Omental fat pad (tissue), 4 donors: ENCODE data around the gene APEX1. TPM values are rescaled to one million over a fixed set of nuclear protein-coding genes. Genes with fewer than 3 reads are reported as not detected.
"Not testable (repeated sequence)": the region's sequence is repeated elsewhere in the genome, so short reads cannot be mapped to it uniquely, and the experiment has no call there.

Source experiments
- ATAC-seq: fragments of 150-250 bp; one replicate; pipeline ENCODE4 v1.9.1; 2016; ENCODE audit warnings: mild to moderate bottlenecking, moderate library complexity; ENCODE audit not compliant: low FRiP score
- DNase-seq: peaks from one replicate; pipeline ENCODE4 v3.0.0-alpha.2; 2019; ENCODE audit warnings: low spot score
- CTCF ChIP-seq, 3 donors: fragments of 450-650 bp; IDR thresholded peaks; one replicate each; pipeline ENCODE4 v1.5.1; 2016 to 2017; ENCODE audit warnings: antibody characterized with exemption in 3 of 3, mild to moderate bottlenecking in 3 of 3, moderate library complexity in 2 of 3
- total RNA-seq, 4 donors: library from RNA; depleted of rRNA; stranded (reverse); fragments of >200 nt; gene quantifications; one replicate each; pipeline ENCODE4 v1.1.0, GENCODE V29; 2016

APEX1 gene
- total RNA-seq, 4 donors from 2014 or later: 110 to 146 (median 131) TPM

- no peak for TF ChIP-seq CTCF (IDR thresholded peaks at IDR 0.05)
- ATAC-seq (no peak), DNase-seq (no peak)
These were observed 18.7 kb upstream of the APEX1 start for GRCh38 chr14:20436363-20436755.

- no peak for TF ChIP-seq CTCF (IDR thresholded peaks at IDR 0.05)
- ATAC-seq: no peak
- no peak for DNase-seq
These were observed 16.4 kb upstream of the APEX1 start for GRCh38 chr14:20438664-20439063.

- ATAC-seq (no peak), DNase-seq (no peak)
- no peak for TF ChIP-seq CTCF (IDR thresholded peaks at IDR 0.05)
These were observed 14.6 kb upstream of the APEX1 start for GRCh38 chr14:20440465-20440864.

- no peak for ATAC-seq
- no peak for TF ChIP-seq CTCF (IDR thresholded peaks at IDR 0.05)
These were observed 14.1 kb upstream of the APEX1 start for GRCh38 chr14:20440882-20441281.

GRCh38 chr14:20441461-20441860 lies 13.6 kb upstream of the APEX1 start:
- no peak for ATAC-seq
- no peak for TF ChIP-seq CTCF (IDR thresholded peaks at IDR 0.05)
- no peak for DNase-seq

More at GRCh38 chr14:20440882-20441281, 14.1 kb upstream of the APEX1 start:
- DNase-seq: no peak

- ATAC-seq, DNase-seq: not testable (repeated sequence)
These were observed 11.4 kb upstream of the APEX1 start for GRCh38 chr14:20443650-20444049.

- no peak for TF ChIP-seq CTCF (IDR thresholded peaks at IDR 0.05)
- ATAC-seq (no peak), DNase-seq (no peak)
These were observed 8.1 kb upstream of the APEX1 start for GRCh38 chr14:20446889-20447288.

GRCh38 chr14:20452831-20453230 lies 2.2 kb upstream of the APEX1 start:
- not testable (repeated sequence) for DNase-seq

More at GRCh38 chr14:20452831-20453230, 2.2 kb upstream of the APEX1 start:
- ATAC-seq: not testable (repeated sequence)
